Measurements from ENCODE around the gene OTOGL. TPM values are rescaled to one million over a fixed set of nuclear protein-coding genes. Genes with fewer than 3 reads are reported as not detected.

OTOGL gene
- total and polyA plus RNA-seq, 12 donors: 0.04 to 0.52 (median 0.13) TPM; not detected in 1

DNA sequence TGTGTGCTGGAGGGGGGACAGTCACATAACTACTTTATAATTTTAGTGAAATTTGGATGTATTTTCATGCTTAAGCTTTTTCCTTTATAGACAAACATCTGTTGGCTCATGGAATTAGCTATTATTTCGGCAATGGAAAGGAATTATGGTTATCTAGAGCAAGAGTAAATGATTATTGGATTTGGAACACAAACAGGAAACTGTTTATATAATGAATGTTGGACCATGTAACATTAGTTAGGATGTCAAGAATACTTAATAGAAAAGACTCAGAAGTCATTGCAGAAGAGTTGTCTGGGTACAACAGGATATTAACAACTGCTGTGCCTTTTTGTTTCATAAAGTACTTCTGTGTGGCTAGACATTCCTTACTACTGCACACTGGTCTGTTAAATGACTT, 108.7 kb downstream of the OTOGL start:
- TF ChIP-seq CTCF (IDR thresholded peaks at IDR 0.05) (no peak), POLR2A (IDR thresholded peaks at IDR 0.05) (no peak)
- no peaks in the 10 kb centered on the region for H3K9me3 ChIP-seq (replicated peaks in 1 of 3)
- 44 to 55% (median 51%) methylated on average over 1 of the region's 1 CpG for WGBS, 4 donors

GRCh38 chr12:80211671-80212070, 112.3 kb downstream of the OTOGL start:
- Histone ChIP-seq H3K27me3 (no peaks in the 10 kb centered on the region), H3K9me3 (replicated peaks in 1 of 3) (no peaks in the 10 kb centered on the region), H3K4me1 (replicated peaks in 1 of 2) (no peaks in the 10 kb centered on the region), H3K4me3 (no peak overlapping the region), H3K36me3 (replicated peaks in 1 of 2) (no peaks in the 10 kb centered on the region), H3K27ac (no peak overlapping the region)
- intact Hi-C loops (cut with DNase I): no loop called here
- 61 to 76% (median 75%) methylated on average over 2 of the region's 2 CpGs for WGBS, 4 donors
- no peak for DNase-seq
- no peak for TF ChIP-seq CTCF (IDR thresholded peaks at IDR 0.05)
- no peak for TF ChIP-seq POLR2A (IDR thresholded peaks at IDR 0.05)

More for the DNA sequence above, 108.7 kb downstream of the OTOGL start:
- Histone ChIP-seq H3K4me3 (no peak overlapping the region), H3K27ac (no peak overlapping the region), H3K4me1 (replicated peaks in 1 of 2) (no peaks in the 10 kb centered on the region), H3K36me3 (replicated peaks in 1 of 2) (no peaks in the 10 kb centered on the region), H3K27me3 (no peaks in the 10 kb centered on the region)
- intact Hi-C loops (cut with DNase I): no loop called here
- DNase-seq: no peak

- DNase-seq: no peak
- intact Hi-C loops (cut with DNase I): no loop called here
- Histone ChIP-seq H3K36me3 (replicated peaks in 1 of 2) (no peaks in the 10 kb centered on the region), H3K4me1 (replicated peaks in 1 of 2) (no peaks in the 10 kb centered on the region), H3K27me3 (no peaks in the 10 kb centered on the region), H3K9me3 (replicated peaks in 1 of 3) (no peaks in the 10 kb centered on the region), H3K4me3 (no peak overlapping the region), H3K27ac (no peak overlapping the region)
- TF ChIP-seq CTCF (IDR thresholded peaks at IDR 0.05): no peak
- TF ChIP-seq POLR2A (IDR thresholded peaks at IDR 0.05): no peak
- WGBS, 4 donors: 74 to 85% (median 76%) methylated on average over 4 of the region's 4 CpGs
Measured at GRCh38 chr12:80212938-80213645, 113.8 kb downstream of the OTOGL start.

DNA sequence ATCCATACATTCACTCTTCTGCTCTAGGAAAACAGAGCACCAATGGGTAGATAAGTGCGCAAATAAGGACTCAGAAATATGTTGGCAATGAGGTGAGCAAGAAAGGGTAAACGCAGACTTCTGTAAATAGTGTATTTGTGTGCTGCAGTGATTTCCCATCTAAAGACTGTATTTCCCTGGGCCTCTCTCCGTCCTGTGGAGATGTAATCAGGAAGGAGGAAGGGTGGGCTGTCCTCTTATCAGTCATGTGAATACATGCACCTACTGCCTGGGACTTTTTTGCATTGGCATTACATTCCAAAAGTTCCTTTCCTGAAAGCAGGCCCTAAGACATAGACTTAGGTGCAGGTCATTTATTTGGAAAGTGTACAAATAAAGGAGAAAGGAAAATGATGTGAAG, 114.5 kb downstream of the OTOGL start:
- DNase-seq: no peak
- 71 to 82% (median 80%) methylated on average over 3 of the region's 3 CpGs for WGBS, 4 donors
- Histone ChIP-seq H3K9me3 (replicated peaks in 1 of 3) (no peaks in the 10 kb centered on the region), H3K4me1 (replicated peaks in 1 of 2) (no peaks in the 10 kb centered on the region), H3K4me3 (no peak overlapping the region), H3K27me3 (no peaks in the 10 kb centered on the region), H3K27ac (no peak overlapping the region), H3K36me3 (replicated peaks in 1 of 2) (no peaks in the 10 kb centered on the region)
- TF ChIP-seq POLR2A (IDR thresholded peaks at IDR 0.05): no peak
- TF ChIP-seq CTCF (IDR thresholded peaks at IDR 0.05): no peak
- intact Hi-C loops (cut with DNase I): no loop called here

All from adrenal gland (tissue), 12 donors.